GM18873 (cell line): ENCODE data around the gene IL20RA.

Source experiments
- ATAC-seq: cut with Tn5 transposase; IDR thresholded peaks from one replicate; pipeline ENCODE4 v1.9.1; 2021; ENCODE audit warnings: mild to moderate bottlenecking, moderate library complexity, moderate number of reproducible peaks; ENCODE audit not compliant: unreplicated experiment, low FRiP score

The IL20RA gene

DNA sequence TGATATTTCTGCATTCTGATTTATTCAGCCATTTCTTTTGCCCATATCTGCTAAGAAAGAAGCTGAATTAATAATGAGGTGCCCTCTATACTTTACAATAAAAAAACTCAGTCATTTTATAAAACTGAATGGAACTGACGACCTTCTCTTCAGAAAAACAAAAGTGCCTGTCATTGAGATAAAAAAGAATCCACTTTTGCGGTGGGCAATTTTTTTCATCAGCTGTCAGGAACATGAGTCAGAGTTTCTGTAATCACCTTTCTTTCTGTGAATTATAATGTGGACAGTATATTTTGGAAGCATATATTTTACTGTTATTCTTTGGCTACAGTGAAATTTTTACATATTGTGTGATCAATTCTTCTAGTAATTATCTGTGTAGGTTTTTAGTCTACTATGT lies 33.4 kb downstream of the IL20RA start:
- no peak for ATAC-seq

DNA sequence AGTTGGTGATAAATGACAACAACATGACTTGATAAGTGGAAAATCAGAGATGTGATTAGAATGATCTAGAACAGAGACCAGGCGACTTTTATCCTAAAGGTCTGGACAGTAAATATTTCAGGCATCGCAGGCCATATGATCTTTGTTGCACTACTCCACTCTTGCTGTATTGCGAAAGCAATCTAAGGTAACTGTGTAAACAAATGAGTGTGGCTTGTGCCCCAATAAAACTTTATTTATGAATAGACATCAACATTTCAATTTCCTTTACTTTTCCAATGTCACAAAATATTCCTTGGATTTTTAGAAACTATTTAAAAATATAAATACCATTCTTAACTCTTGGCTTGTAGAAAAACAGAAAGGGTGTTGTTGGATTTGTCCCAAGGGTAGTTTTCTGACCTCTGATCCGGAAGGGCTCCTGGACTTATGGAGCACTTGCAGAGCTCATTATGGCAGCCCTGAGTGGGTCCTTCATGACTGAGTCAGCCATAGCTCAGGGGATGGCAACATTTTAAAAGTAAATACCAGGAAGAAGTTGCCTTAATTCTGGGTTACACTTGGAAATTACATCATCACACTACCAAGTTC lies 34.5 kb downstream of the IL20RA start:
- ATAC-seq = no peak

DNA sequence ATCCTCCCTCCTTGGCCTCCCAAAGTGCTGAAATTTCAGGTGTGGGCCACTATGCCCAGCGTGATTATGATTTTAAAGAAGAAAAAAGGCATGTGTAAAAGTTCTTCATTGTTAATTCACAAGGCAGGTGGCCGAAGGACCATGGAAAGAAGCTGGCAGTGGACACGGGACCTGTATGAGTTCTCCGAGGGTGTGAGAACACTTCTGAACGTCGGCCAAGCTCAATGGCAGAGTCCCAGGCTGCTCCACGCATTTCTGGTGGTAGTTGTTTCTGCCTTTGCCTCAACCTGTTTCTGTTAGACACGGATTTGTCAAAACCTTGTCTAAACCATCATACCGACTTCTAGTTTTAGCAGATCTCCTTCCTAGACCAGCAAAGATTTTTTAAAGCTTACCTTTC lies 36.6 kb downstream of the IL20RA start:
- no peak for ATAC-seq

DNA sequence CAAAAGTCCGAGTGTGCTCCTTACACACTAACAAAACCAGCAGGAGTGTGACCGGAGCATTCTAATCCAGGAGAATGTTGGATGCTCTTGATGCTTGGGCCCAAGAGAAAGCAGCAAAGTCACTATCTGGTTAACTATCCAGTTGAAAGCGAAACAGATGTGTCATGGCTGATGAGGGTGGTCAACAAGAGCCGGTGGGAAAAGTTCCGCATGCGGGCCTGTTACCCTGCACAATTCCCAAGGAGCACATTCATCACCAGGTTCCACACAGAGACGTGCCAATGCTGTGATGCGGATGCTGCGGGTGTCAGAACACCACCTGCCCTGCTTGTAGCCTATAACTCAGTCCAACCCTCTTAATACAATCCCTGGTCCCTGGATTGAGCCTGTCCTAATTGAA lies 38.7 kb downstream of the IL20RA start:
- ATAC-seq = no peak

DNA sequence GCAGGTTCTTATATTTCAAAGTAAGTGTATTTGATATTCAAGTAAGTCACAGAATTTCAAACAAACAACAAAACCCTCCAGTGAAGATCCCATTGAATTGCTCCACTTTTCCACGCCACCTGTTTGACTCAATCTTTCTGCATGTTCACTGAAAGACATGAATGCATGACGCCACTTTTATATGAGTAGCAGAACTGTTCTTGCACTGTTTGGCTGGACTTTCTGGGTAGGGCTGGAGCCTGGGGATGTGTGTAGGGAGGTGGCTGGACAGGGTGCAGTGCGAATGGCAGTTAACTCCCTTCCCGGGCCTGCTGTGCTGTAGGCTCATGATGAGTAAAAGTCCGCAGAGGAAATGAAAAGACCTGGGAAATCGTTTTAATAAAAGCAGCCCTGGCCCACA lies 39.7 kb downstream of the IL20RA start:
- no peak for ATAC-seq

DNA sequence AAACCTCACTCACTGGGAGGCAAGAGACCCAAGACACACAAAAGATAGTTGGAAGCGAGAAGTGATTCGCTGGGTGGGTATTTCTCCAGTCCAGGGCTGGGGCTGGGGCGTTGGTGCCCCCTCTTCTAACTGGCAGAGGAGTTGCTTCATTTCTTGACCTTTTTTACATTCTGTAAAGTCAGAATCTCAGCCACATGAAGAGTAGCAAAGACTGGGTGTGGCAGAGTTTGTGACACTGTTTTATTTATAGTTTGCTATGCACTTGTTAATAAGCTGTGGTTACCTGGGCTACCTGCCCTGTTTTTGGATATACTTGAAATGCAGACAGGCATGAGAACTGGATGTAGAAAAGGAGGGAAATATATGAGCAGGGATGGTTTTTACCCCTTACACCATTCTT lies 42.3 kb downstream of the IL20RA start:
- no peak for ATAC-seq

DNA sequence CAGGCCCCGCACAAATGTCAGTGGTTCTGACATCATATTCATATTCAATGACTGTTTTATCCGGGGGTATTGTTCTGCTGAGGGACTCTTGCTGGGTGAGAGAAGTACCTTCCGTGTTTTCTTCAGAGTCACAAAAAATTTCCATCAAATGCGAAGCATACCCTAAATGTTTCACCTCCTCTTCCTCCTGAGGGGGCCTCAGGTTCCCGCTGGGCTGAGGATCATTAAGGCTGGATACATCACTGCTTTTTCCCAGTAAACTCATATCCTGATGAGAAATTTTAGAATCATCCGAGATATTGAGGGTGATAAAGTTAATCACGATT lies 42.8 kb downstream of the IL20RA start:
- no peak for ATAC-seq

DNA sequence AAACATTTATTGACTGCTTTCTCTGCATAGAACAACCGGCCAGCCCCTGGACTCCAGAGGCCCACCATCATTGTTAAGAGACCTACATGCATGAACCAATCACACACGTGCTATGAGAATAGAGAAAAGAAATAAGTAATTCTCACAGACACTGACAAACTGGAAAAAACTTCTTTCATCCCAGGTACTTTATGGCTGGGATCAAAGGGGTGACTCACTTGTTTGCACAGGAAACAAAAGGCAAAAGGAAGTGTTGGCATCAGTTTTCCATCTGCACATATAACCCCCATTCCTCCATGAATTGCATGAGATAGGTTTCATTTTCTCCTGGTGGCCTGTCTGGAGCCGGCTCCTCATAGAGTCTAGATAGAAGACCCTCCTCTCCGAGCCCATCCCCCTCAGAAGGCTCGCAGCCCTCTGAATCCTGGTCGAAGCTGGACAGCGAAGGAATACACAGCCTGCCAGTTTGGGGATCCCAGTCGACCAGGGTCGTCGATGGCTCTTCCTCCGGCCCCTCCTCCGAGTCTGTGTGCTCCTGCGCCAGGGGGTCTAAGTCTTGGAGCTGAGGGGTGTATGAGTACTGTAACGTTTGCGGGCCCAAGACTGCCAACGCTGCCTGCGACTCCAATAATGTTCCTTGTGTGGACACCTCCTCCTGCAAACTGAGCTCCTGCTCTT lies 43.3 kb downstream of the IL20RA start:
- ATAC-seq = no peak

DNA sequence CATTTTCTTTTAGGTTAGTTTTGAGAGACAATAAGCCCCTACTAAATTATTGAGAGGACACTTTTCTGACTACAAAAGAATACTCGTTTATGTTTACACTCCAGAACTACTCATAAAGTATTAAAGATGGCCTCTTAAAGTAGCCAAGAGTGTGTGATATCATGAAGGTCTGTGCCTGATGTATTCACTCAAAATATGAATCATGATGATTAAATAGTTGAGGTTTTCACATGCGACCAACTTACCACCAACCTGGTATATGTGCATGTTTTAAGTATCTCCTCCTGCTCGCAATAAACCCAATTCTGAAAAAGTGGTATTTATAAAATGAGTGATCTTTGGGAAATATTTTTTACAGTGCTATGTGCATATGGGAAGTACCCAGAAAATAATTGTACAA lies 43.9 kb downstream of the IL20RA start:
- ATAC-seq = no peak

DNA sequence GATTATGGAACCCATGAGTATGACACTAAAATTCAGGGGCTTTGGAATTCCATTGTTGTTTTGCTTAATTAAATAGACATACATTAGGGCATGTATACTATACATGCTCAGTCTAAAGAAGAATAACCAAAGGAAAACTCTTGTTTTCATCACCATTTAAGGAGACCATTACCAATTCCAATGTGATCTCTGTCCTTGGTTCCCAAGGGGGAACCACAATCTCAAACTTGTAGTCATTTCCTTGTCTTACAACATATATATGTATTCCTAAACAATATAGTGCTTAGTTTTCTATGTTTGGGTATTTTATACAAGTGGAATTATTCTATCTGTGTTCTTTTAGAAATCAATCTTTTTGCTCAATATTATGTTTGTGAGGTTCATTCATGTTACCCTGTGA lies 49.2 kb downstream of the IL20RA start:
- no peak for ATAC-seq

DNA sequence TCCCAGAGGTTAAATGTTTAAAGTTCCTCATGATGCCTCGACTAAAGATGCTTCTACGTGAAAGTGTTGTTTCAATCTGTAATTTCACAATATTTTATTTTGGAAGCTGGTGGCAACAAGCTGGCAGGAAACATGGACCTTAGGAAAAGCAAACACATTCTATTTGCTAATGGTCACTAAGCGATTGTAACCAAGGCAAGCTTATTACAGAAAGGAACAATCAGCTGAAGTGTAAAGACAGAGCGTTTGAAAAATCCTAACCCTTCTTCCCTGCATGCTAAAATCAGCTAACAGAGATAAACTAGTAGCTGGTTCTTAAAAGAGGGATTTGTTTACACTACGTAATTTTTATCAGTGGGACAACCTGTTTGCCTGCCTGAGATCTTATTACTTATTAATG lies 50.0 kb downstream of the IL20RA start:
- no peak for ATAC-seq

DNA sequence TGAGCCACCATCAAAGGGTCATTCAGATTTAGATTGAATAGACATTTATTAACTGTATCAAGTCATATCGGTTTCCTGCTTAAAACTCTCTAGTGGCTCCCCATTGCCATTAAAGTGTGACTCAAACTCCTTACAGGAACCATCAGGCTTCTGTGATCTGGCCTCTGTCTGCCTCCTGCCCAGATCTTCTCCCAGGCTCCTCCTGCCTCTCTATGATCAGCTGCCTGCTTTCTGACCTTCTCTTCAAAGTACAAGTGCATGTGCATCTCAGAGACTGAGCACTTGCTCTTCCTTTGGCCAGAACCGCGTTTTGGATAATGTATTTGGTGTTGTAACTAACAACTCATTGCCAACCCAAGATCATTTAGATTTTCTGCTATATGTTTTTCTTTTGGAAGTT lies 52.7 kb downstream of the IL20RA start:
- no peak for ATAC-seq

DNA sequence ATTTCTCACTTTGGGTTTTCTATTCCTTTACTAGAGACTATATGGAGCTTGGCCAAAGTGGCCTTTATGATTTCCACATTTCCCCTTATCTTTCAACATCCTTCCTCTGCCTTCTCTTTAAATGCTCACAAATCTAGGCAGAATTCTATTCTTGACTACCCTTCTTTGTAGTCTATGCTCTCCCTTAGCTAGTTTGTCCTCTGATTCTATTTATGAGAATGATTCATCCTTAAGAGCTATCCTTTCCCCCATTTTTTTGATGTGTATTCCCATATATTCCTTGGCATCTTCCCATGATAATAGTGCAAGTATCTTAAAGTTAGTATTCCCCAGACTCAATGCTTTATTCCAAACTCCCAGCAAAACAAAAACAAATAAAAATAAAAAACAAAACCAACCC lies 53.1 kb downstream of the IL20RA start:
- no peak for ATAC-seq

DNA sequence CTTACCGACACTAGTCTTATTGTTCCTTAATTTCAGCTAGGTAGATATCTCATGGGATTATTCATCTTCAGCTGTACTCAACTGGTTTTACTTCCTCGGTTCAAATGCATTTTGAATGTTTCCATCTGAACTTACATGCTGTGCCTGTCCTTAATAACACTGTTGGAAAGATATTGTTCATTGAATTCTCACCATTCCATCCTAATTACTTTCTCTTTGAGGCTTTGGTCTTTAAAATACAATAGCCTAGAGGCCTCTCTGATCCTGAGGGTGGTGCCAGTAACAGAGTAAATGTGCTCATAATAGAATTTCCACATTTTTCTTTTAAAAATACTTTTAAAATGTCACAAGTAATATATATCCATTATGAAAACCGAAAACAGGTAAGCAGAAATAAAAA lies 54.0 kb downstream of the IL20RA start:
- no peak for ATAC-seq

DNA sequence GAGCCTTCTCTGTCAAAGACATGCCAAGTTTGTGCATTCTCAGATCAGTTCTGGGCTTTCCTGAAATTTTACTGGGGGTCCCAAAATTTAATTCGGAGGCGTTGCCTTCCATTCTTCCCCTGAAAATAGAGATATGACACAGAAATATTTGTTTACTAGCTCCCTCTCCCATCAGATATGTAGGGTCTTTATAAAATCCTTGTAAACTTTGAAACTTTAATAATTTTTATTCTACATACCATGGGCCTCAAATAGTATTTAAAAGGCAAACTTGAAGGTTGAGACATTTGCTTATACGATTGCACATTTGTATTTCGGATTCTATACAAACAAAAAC lies 54.6 kb downstream of the IL20RA start:
- no peak for ATAC-seq

DNA sequence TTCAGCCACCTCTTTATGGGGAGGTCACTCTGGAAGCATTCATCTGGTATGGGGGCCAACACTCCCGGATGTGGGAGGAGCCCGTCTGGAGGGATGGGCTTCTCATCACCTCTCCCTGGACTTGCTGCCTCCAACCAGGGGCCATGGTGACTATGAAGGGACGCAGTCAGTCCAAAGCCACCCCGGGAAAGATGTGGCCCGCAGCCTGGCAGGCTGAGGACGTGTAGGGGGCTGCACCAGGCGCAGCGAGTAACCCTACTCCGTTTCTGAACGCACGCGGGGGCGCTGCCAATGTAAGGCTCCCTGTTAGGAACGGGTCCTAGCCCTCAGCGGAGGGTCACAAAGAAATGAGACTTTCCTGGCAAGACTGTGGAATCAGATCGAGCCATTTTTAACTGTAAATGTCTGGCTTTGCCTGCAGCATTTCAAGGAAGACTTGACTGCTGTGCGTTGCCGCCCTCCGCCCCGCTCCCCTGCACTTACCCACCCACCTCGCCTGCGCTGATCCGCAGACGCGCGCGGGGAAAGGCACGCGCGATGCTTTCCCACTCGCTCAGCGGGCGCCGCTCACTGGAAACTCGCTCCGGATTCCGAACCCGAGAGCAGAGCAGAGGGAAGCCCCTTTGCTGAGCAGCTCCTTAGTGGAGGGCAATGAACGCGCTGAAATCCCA lies 55.1 kb downstream of the IL20RA start:
- ATAC-seq = no peak

DNA sequence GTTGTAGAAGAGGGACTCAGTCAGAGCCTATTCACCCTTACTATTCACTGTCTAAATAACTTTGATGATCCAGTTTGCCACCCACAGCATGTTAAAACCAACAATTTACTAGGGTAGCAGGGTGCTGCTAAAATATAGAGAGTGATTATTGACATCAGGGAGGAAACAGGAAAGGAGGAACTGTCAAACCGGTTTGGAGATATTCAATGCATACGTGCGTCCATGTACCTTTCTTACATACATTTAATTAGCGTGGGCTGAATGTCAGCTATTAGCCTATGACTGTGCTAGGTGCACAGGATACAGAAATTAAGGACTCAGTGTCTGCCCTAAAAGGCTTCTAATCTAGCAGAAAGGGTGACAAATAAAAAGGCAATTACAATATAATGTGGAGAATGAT lies 57.2 kb downstream of the IL20RA start:
- no peak for ATAC-seq

DNA sequence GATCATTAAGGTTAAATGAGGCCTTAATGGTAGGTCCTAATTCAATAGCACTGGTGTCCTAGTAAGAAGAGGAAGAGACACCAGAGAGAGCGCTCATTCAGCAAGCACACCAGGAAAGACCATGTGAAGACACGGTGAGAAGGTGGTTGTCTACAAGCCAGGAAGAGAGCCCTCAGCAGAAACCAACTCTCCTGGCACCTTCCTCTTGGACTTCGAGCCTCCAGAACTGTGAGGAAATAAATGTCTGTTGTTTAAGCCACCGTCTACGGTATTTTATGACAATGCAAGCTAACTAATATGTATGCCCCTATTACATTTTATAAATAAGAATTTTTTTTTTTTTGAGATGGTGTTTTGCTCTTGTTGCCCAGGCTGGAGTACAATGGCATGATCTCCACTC lies 59.3 kb downstream of the IL20RA start:
- no peak for ATAC-seq

DNA sequence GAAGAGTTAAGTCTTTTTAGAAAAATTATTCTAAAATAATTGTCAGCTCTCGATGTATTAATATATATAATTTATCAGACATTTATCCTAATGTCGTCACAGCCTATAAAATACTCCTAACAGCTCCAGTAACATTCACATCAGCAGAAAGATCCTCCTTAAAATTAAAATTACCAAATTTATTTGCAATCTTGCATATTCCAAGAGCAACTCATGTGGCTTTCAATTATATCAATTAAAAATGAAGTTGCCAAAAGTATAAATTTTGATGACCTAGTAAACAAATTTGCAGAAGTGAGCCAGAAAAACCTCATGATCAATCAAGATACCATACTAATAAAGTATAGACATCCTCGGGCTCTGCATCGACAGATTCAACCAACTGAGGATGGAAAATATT lies 60.2 kb downstream of the IL20RA start:
- no peak for ATAC-seq

DNA sequence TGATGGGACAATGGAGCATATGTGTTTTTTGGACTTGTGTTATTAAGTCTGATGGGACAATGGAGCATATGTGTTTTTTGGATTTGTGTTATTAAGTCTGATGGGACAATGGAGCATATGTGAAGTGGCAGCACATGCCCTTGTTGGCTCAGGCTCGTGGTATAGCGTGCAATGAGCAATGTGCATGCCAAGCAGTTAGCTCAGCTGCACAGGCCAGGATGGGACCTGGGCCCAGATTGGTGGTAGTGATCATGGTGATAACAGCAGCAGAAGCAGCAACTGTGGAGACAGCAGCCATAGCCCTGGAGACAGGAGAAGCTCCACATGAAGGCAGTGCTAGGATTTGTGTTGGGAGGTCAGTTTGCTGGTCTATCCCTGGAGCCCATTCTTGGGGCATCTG lies 61.1 kb downstream of the IL20RA start:
- ATAC-seq = no peak

DNA sequence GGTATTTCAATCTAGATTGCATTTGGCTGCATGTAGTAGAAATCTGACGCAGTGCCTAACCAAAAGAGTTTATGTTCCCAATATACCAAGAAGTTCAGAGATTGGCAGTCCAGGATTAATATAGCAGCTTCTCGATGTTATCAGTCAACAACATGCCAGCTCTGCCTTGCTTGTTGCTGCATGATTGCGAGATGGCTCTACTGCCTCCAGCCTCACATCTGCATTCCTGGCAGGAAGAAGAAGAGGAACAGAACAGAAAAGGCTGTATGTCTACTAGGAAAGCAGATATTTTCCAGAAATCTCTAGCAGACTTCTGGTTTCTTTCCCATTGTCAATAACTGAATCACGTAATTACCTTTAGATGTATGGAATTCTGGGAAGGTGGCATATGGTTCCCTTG lies 61.8 kb downstream of the IL20RA start:
- no peak for ATAC-seq

DNA sequence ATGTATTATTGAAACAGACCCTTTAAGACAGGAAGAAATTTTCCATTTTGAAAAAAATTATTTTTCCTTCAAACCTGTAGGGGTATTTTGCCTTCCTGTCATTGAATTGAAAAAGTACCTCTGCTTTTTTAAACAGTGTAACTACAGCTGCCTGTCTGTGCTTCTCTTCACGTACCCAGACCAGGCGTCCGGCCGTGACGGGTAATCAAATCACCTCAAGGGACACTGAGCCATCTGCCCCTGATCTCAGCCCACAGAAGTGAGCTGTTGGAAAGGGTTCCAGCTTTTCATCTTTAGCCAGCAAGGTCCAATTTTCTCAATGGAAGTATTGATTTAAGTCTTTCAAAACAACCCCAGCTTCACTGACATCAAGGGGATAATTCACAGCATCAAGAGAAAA lies 64.7 kb downstream of the IL20RA start:
- ATAC-seq = no peak
